Dedifferentiated amniotic fluid mesenchymal stem cell (primary cell): ENCODE data around the gene DMAC2L.

Source experiments
- DNase-seq: peaks from one replicate; pipeline ENCODE4 v3.0.0-alpha.2; 2016; ENCODE audit errors: extremely low spot score

DMAC2L gene

GRCh38 chr14:50321009-50321660 is 9.0 kb downstream of the DMAC2L start:
- DNase-seq: peak; percentile 93

GRCh38 chr14:50331596-50331995 is 19.5 kb downstream of the DMAC2L start:
- no peak for DNase-seq

GRCh38 chr14:50333014-50333509 is 20.9 kb downstream of the DMAC2L start:
- DNase-seq: no peak

- no peak for DNase-seq
These were observed 22.1 kb downstream of the DMAC2L start for GRCh38 chr14:50334211-50334610.

GRCh38 chr14:50335389-50335788 is 23.3 kb downstream of the DMAC2L start:
- DNase-seq: no peak

GRCh38 chr14:50335989-50336824 is 24.1 kb downstream of the DMAC2L start:
- DNase-seq: no peak

GRCh38 chr14:50338587-50338986 is 26.5 kb downstream of the DMAC2L start:
- no peak for DNase-seq

- DNase-seq: no peak
These were observed 27.2 kb downstream of the DMAC2L start for GRCh38 chr14:50339178-50339804.

GRCh38 chr14:50340045-50340444 is 27.9 kb downstream of the DMAC2L start:
- DNase-seq: no peak

GRCh38 chr14:50340963-50341362 is 28.8 kb downstream of the DMAC2L start:
- no peak for DNase-seq

GRCh38 chr14:50342221-50343078 is 30.3 kb downstream of the DMAC2L start:
- DNase-seq: peak; percentile 49

GRCh38 chr14:50343434-50343833 is 31.3 kb downstream of the DMAC2L start:
- DNase-seq: no peak

- DNase-seq: no peak
These were observed 32.1 kb downstream of the DMAC2L start for GRCh38 chr14:50344116-50344775.

GRCh38 chr14:50344876-50345563 is 32.9 kb downstream of the DMAC2L start:
- peak; percentile 30 for DNase-seq

- DNase-seq: no peak
These were observed 33.8 kb downstream of the DMAC2L start for GRCh38 chr14:50345846-50346422.

- DNase-seq: peak; percentile 36
These were observed 35.4 kb downstream of the DMAC2L start for GRCh38 chr14:50347521-50347920.

GRCh38 chr14:50348933-50349332 is 36.8 kb downstream of the DMAC2L start:
- DNase-seq: no peak

- no peak for DNase-seq
These were observed 38.9 kb downstream of the DMAC2L start for GRCh38 chr14:50350975-50351374.

- no peak for DNase-seq
These were observed 40.5 kb downstream of the DMAC2L start for GRCh38 chr14:50352584-50352983.

GRCh38 chr14:50353126-50353525 is 41.0 kb downstream of the DMAC2L start:
- no peak for DNase-seq
